ENCODE results near the gene RNF212B. TPM values are rescaled to one million over a fixed set of nuclear protein-coding genes. Genes with fewer than 3 reads are reported as not detected.
A peak's percentile ranks its signal among the peaks of the same experiment; 100 is the strongest.

The RNF212B gene
- total and polyA plus RNA-seq, 2 of the 13 experiments (the other 11 are each of a cell fraction or from before 2014, with no cell fraction given), result 0.05 TPM; not detected in 1

GRCh38 chr14:23284654-23285529 is 47.2 kb downstream of the RNF212B start (continued):
- TF ChIP-seq, protein P1, sequence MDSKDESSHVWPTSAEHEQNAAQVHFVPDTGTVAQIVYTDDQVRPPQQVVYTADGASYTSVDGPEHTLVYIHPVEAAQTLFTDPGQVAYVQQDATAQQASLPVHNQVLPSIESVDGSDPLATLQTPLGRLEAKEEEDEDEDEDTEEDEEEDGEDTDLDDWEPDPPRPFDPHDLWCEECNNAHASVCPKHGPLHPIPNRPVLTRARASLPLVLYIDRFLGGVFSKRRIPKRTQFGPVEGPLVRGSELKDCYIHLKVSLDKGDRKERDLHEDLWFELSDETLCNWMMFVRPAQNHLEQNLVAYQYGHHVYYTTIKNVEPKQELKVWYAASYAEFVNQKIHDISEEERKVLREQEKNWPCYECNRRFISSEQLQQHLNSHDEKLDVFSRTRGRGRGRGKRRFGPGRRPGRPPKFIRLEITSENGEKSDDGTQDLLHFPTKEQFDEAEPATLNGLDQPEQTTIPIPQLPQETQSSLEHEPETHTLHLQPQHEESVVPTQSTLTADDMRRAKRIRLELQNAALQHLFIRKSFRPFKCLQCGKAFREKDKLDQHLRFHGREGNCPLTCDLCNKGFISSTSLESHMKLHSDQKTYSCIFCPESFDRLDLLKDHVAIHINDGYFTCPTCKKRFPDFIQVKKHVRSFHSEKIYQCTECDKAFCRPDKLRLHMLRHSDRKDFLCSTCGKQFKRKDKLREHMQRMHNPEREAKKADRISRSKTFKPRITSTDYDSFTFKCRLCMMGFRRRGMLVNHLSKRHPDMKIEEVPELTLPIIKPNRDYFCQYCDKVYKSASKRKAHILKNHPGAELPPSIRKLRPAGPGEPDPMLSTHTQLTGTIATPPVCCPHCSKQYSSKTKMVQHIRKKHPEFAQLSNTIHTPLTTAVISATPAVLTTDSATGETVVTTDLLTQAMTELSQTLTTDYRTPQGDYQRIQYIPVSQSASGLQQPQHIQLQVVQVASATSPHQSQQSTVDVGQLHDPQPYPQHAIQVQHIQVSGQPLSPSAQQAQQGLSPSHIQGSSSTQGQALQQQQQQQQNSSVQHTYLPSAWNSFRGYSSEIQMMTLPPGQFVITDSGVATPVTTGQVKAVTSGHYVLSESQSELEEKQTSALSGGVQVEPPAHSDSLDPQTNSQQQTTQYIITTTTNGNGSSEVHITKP (CRISPR knock-in tag; IDR thresholded peaks at IDR 0.05; ENCODE audit: low read depth), result no peak
- TF ChIP-seq HMG20B (CRISPR knock-in tag; conservative IDR thresholded peaks at IDR 0.05) (no peak), ZNF75D (CRISPR knock-in tag; IDR thresholded peaks at IDR 0.05; ENCODE audit: borderline replicate concordance) (no peak), TFAP4 (IDR thresholded peaks at IDR 0.05; ENCODE audit: borderline replicate concordance, low read depth) (no peak), THYN1 (CRISPR knock-in tag; IDR thresholded peaks at IDR 0.05; ENCODE audit: borderline replicate concordance, low read depth) (0 out of 2 replicates have a peak, but pooled peaks have one; percentile 63), ZNF232 (CRISPR knock-in tag; IDR thresholded peaks at IDR 0.05; ENCODE audit: borderline replicate concordance) (no peak), MED1 (CRISPR knock-in tag; IDR thresholded peaks at IDR 0.05) (no peak), ZNF432 (CRISPR knock-in tag; IDR thresholded peaks at IDR 0.05; ENCODE audit: borderline replicate concordance) (no peak), MIER3 (CRISPR knock-in tag; IDR thresholded peaks at IDR 0.05; ENCODE audit: borderline replicate concordance) (no peak), ERF (CRISPR knock-in tag; IDR thresholded peaks at IDR 0.05) (no peak), GFI1 (CRISPR knock-in tag; IDR thresholded peaks at IDR 0.05; ENCODE audit: borderline replicate concordance) (no peak), ZNF556 (CRISPR knock-in tag; IDR thresholded peaks at IDR 0.05; ENCODE audit: borderline replicate concordance) (no peak), MBD4 (IDR thresholded peaks at IDR 0.05; ENCODE audit: borderline replicate concordance, low read length) (peak; percentile 69; the same call in 1 of the 2 replicates), ZFY (CRISPR knock-in tag; IDR thresholded peaks at IDR 0.05) (no peak), ZSCAN30 (CRISPR knock-in tag; IDR thresholded peaks at IDR 0.05) (no peak), SIX1 (CRISPR knock-in tag; IDR thresholded peaks at IDR 0.05; ENCODE audit: borderline replicate concordance) (no peak), KLF15 (CRISPR knock-in tag; IDR thresholded peaks at IDR 0.05; ENCODE audit: borderline replicate concordance) (no peak), ARNTL (CRISPR knock-in tag; IDR thresholded peaks at IDR 0.05) (no peak), EHMT2 (IDR thresholded peaks at IDR 0.05; ENCODE audit: borderline replicate concordance, low read depth, low read length) (no peak), PBX2 (CRISPR knock-in tag; IDR thresholded peaks at IDR 0.05) (no peak)
- TF ChIP-seq, protein P2, sequence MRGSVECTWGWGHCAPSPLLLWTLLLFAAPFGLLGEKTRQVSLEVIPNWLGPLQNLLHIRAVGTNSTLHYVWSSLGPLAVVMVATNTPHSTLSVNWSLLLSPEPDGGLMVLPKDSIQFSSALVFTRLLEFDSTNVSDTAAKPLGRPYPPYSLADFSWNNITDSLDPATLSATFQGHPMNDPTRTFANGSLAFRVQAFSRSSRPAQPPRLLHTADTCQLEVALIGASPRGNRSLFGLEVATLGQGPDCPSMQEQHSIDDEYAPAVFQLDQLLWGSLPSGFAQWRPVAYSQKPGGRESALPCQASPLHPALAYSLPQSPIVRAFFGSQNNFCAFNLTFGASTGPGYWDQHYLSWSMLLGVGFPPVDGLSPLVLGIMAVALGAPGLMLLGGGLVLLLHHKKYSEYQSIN (CRISPR knock-in tag; IDR thresholded peaks at IDR 0.05; ENCODE audit: borderline replicate concordance), result no peak

All from HepG2 (cell line).